Mucosa of descending colon (tissue), 3 donors: ENCODE measurements around the gene TYMP. TPM values are rescaled to one million over a fixed set of nuclear protein-coding genes. Genes with fewer than 3 reads are reported as not detected.

ENCODE experiments used
- ATAC-seq: fragments of 200-7000 bp; cut with Tn5 transposase; one replicate; pipeline ENCODE4 v1.9.1; 2020; ENCODE audit warnings: mild to moderate bottlenecking, moderate library complexity
- DNase-seq, 3 donors: peaks; one replicate each; pipeline ENCODE4 v3.0.0-alpha.2; 2020
- H3K36me3 ChIP-seq: fragments of 200-600 bp; one replicate; pipeline ENCODE4 v1.8.0; 2021; ENCODE audit warnings: low read depth, mild to moderate bottlenecking
- H3K4me1 ChIP-seq: fragments of 200-600 bp; one replicate; pipeline ENCODE4 v1.8.0; 2021; ENCODE audit warnings: low read depth, mild to moderate bottlenecking
- H3K4me3 ChIP-seq: fragments of 200-600 bp; one replicate; pipeline ENCODE4 v1.8.0; 2021; ENCODE audit warnings: mild to moderate bottlenecking
- H3K9me3 ChIP-seq: fragments of 200-600 bp; one replicate; pipeline ENCODE4 v1.8.0; 2021; ENCODE audit warnings: mild to moderate bottlenecking
- intact Hi-C, 2 donors: fragments of 100-400 bp; cut with DNase I in 1 of 2; cut with micrococcal nuclease in 1 of 2; formaldehyde crosslinking; loops; one replicate each; pipeline versions ENCODE4 v1.11.0 to v1.11.1; 2022; cut with DNase I, micrococcal nuclease
- total RNA-seq, 3 donors: library from RNA; stranded (reverse); fragmentation: NEBNext Ultra II Directional in 2 of 3; extraction: Animal tissue kit (Norgen Biotek cat#: 25700) in 2 of 3; gene quantifications; one replicate each; pipeline versions ENCODE4 v1.2.1 to v1.2.4, GENCODE V29; 2021 to 2023
- TF ChIP-seq, protein P1 (sequence below): fragments of 200-600 bp; IDR thresholded peaks from one replicate; pipeline ENCODE4 v1.8.0; 2022; ENCODE audit warnings: antibody characterized with exemption, mild to moderate bottlenecking
- donor health status: DM: no; HTN: no; CAD: no; lungs with moderate emphysema.
- donor health status: DM: no; HTN: no; CAD: no.
- donor health status: DM: no; HTN: yes; CAD: no.

The TYMP gene
- total RNA-seq, 3 donors from 2014 or later, result 27.7 to 88.7 (median 34.8) TPM

DNA sequence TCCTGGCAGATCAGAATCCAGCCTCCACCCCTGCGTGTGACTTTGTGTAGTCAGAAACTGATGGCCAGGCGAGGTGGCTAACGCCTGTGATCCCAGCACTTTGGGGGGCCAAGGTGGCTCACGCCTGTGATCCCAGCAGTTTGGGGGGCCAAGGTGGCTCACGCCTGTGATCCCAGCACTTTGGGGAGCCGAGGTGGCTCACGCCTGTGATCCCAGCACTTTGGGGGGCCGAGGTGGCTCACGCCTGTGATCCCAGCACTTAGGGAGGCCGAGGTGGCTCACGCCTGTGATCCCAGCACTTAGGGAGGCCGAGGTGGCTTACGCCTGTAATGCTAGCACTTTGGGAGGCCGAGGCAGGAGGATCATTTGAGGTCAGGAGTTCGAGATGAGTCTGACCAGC lies 16.6 kb downstream of the TYMP start:
- DNase-seq, result no peak
- Histone ChIP-seq H3K9me3 (no peaks in the 10 kb centered on the region), H3K36me3 (no peaks in the 10 kb centered on the region), H3K4me1 (peaks cover 8% of the 10 kb centered on the region), H3K4me3 (no peak overlapping the region)
- ATAC-seq, result no peak
- TF ChIP-seq, protein P1, sequence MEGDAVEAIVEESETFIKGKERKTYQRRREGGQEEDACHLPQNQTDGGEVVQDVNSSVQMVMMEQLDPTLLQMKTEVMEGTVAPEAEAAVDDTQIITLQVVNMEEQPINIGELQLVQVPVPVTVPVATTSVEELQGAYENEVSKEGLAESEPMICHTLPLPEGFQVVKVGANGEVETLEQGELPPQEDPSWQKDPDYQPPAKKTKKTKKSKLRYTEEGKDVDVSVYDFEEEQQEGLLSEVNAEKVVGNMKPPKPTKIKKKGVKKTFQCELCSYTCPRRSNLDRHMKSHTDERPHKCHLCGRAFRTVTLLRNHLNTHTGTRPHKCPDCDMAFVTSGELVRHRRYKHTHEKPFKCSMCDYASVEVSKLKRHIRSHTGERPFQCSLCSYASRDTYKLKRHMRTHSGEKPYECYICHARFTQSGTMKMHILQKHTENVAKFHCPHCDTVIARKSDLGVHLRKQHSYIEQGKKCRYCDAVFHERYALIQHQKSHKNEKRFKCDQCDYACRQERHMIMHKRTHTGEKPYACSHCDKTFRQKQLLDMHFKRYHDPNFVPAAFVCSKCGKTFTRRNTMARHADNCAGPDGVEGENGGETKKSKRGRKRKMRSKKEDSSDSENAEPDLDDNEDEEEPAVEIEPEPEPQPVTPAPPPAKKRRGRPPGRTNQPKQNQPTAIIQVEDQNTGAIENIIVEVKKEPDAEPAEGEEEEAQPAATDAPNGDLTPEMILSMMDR, result no peak
- intact Hi-C loops, result no loop called here

DNA sequence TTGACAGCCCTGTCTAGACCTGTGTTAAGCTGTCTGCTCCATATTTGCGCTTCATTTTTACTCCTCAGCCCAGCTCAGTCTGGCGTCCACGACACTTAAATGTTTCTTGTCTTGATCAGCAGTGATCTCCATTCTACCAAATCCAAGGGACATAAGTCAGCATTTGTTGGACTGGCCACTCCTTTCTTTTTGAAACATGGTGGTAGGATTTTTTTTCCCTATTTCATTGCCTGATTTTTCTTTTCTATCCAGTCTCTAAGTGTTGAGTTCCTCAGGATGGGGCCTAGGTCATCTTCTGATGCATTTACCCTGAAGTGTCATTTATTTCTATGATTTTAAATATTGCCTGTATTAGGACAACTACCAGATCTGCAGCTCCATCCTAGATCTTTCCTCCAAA lies 20.9 kb downstream of the TYMP start:
- Histone ChIP-seq H3K36me3 (peaks cover 6% of the 10 kb centered on the region), H3K9me3 (no peaks in the 10 kb centered on the region), H3K4me1 (peaks cover 19% of the 10 kb centered on the region), H3K4me3 (no peak overlapping the region)
- intact Hi-C loops, result no loop called here
- DNase-seq (no peak), ATAC-seq (no peak)
- TF ChIP-seq, protein P1, result no peak

DNA sequence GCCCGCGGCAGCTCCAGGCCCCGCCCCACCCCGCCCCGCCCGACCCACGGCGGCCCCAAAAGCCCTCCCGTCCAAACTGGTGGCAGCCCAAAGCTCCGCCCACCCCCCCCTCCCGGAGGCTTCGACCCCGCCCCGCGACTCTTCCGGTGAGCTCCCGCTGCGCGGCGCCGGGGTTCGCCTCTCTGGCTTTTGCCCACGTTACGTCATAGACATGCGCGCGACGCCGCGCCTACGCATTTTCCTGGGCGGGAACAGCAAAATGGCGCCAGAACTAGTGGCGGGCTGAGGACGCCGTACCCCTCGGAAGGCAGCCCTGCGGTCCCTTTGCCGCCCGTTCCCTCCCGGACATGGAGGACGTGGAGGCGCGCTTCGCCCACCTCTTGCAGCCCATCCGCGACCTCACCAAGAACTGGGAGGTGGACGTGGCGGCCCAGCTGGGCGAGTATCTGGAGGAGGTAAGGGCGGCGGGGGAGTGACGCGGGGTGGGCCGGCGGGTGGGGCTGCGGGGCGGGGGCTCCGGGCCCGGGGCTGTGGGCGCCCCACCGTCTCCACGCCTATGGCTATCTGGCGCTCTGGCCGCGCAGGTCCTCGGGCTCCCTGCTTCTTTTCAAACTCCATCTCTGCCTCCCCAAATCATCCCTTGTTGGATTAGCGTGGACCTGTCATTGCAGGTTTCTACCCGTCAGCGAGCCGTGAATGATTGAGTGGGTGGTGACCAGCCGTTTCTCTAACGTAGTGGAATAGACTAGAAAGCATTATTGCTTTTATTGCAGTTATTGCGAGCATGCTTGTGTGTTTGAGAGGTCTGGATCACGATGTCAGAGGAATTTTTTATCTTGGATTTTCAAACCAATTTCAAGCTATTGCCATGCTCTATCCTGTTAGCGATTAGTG lies 21.6 kb downstream of the TYMP start, which contains the start of gene NCAPH2:
Gene NCAPH2 (plus strand): TSS at position 234 of the 894 bp plus-strand sequence. CDS start 114 bp downstream, at position 348.
- H3K4me1 ChIP-seq, result peaks cover 19% of the 10 kb centered on the region
- peak within 1 kb of the TSS; percentile 46 for H3K4me3 ChIP-seq
- H3K9me3 ChIP-seq, result no peaks in the 10 kb centered on the region
- peaks cover 6% of the 10 kb centered on the region for H3K36me3 ChIP-seq
- TF ChIP-seq, protein P1, result no peak
- DNase-seq, result peak; percentile 98
- intact Hi-C loops, result no loop called here
- peak; percentile 87 for ATAC-seq

DNA sequence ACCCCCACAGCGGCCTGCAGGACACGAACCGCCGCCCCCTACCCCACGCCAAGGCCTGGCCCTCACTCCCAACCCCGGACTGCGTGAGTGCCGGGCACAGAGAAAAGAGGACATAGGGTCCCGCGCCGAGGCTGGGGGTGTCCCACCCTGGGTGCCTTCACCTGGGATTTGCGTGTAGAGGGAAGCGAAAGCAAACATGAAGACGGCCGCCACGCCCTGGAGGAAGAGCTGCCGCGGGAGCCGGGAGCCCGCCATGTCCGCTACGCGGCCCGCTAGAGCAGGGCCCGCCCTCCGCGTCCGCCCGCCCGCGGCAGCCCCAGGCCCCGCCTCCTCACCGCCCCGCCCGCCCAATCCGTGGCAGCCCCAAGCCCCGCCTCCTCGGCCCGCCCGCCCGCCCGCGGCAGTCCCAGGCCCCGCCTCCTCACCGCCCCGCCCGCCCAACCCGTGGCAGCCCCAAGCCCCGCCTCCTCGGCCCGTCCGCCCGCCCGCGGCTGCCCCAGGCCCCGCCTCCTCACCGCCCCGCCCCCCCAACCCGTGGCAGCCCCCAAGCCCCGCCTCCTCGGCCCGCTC lies 22.3 kb downstream of the TYMP start, which contains the start of gene LMF2:
Gene LMF2 (minus strand): TSS at position 282 of the 570 bp plus-strand sequence. CDS start 27 bp downstream, at position 255.
- peak; percentile 88 for ATAC-seq
- peak; percentile 90 to 97 (median 96) for DNase-seq
- H3K9me3 ChIP-seq, result no peaks in the 10 kb centered on the region
- TF ChIP-seq, protein P1, result no peak
- intact Hi-C loops, result no loop called here
- H3K36me3 ChIP-seq, result peaks cover 6% of the 10 kb centered on the region
- H3K4me1 ChIP-seq, result peaks cover 19% of the 10 kb centered on the region
- peak within 1 kb of the TSS; percentile 46 for H3K4me3 ChIP-seq

DNA sequence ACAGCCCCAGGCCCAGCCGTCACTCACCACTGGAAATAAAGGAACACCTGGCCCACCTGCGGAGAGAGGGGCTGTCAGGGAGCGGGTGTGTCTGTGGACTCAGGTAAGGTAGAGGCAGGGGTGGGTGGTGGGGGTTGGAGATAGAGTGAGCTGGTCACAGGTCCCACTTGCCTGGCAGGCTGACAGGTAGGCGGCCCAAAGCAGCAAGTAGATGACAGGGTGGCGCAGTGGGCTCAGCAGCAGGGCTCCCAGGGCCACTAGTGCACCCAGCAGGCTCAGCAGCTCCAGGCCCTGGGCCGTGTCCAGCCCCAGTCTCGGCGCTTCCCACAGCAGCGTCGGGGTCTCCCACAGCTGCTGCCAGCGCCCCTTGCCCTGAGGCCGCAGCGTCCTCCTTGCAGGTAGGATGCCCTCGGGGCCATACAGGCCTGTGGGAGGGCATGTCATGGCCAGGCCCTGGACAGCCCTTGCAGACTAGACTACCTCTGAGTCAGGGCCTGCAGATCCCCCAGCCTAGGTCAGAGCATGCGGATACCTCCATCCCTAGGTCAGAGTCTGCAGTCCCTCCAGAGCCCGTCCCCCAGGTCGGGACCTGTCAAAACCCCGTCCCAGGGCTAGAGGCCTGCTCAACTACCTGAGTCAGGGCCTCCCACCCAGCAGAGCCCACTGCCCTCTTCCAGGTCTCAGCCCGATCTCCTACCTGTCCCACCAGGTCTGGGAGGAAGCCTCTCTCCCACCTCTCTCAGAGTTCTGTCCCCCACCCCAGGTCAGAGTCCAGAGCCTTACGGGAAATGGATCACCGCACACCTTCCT lies 23.0 kb downstream of the TYMP start:
- ATAC-seq, result peak; percentile 1
- H3K4me1 ChIP-seq, result peaks cover 19% of the 10 kb centered on the region
- H3K4me3 ChIP-seq, result peak overlapping the region; percentile 21
- H3K9me3 ChIP-seq, result no peaks in the 10 kb centered on the region
- TF ChIP-seq, protein P1, result no peak
- intact Hi-C loops, result no loop called here
- peaks cover 6% of the 10 kb centered on the region for H3K36me3 ChIP-seq
- peak in 2 of 3 donors; percentile 50 to 64 for DNase-seq
